NCI-H510A treated with DMSO at 0.1 percent for 48 hours (cell line): ENCODE results near the gene MYD88.
"Not testable (repeated sequence)": the region's sequence is repeated elsewhere in the genome, so short reads cannot be mapped to it uniquely, and the experiment has no call there.

Experiments
- DNase-seq: peaks from one replicate; lab custom pipeline; 2025; lab: John Stamatoyannopoulos, UW

Gene MYD88

DNA sequence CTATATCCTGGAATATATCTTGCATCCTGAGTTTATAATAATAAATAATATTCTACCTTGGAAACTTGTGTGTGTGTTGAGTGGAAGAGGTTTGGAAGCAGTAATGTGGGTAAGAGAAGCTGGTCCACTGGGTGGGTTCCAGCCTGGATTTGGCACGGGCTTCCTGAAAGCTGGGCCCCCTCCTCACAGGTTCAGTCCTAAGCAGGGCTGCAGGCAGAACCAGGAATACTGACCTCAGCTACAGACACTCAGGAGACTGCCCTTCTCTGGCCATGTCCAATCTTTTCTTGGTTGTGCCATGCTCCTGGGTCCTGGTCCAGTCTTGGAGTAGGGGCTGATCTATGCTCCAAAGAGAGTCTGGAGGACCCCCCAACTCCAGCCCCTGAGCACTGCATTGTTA, 4.5 kb downstream of the MYD88 start:
- no peak for DNase-seq

DNA sequence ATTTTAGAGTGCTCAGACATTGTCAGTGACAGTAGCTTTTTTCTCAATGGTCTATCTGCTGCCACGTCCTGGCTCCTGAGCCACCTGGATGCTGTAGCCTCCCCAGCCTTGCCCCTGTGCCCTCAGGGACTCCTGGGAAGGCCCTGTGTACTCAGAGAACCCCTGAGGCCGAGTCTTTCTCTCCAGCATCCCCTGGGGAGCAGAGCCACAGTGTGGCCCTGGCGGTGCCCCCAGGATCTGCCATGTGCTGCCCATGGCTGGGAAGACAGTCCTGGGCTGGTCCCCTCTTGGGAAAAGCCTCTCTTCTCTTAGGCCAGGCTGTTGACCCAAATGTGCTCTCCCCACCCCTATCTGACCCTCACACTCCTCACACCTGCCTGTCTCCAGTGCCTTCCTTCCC, 5.0 kb downstream of the MYD88 start:
- DNase-seq = no peak

DNA sequence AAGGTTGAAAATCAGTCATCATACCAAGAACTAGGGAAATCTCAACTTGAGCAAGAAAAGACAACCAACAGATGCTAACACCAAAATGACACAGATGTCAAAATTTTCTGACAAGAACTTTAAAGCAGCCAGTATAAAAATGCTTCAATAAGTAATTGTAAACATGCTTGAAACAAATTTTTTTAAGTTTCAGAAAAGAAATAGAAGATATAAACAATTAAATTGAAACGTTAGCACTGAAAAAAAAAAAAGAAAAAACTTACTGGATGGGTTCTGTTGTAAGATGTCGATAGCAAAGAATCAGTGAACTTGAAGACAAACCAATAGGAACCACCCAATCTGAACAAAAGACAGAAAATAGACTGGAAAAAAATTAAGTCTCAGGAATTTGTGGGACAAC, 8.0 kb downstream of the MYD88 start:
- no peak for DNase-seq

DNA sequence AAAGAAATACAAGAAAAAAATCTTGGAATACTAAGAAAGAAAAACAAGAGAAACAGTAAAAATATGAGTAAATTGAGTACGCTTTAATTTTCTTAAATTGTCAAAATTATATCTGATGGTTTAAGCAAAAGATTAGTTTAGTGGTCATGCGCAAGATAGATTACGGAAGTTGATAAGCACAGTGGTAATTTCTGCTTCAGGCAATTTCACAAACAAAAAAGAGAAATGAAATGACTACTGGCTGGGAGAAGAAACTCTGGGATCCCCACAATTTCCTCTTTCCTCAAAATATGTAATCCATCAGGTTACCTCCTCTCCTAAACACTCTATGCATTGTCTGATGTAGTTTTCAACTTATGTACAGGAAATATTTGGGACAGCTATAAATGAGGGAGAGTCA, 9.0 kb downstream of the MYD88 start:
- DNase-seq = no peak

DNA sequence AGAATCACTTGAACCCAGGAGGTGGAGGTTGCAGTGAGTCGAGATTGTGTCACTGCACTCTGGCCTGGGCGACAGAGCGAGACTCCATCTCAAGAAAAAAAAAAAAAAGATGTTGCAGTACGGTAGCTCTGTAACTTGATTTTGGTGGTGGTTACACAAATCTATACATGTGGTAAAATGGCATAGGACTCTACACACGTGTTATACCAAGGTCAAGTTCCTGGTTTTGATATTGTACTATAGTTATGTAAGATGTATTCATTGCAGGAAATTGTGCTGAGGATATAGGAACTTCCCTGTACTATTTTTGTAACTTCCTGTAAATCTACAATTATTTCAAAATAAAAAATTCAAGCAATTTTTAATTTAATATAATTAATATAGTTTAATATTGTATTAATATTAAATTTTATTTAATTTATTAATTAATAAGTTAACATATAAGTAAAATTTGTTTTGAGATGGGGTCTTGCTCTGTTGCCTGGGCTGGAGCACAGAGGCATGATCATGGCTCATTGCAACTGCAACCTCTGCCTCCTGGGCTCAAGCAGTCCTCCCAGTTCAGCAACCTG, 9.9 kb downstream of the MYD88 start:
- no peak for DNase-seq

DNA sequence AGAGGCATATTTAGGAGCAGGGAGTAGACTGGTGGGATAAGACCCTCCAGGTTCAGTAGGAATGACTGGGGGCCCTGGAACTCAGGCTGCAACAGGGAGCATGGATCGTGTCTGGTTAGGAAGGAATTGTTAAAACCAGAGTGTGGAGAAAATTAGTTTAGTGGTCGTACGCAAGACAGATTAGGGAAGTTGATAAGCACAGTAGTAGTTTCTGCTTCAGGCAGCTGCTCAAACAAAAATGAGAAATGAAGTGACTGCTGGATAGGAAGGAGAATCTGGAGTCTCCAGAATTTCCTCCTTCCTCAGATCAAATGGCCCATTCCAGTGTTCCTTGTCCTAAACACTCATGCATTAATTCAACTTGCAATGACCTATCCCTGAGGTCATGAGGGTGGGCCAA, 11.2 kb downstream of the MYD88 start:
- DNase-seq = no peak

DNA sequence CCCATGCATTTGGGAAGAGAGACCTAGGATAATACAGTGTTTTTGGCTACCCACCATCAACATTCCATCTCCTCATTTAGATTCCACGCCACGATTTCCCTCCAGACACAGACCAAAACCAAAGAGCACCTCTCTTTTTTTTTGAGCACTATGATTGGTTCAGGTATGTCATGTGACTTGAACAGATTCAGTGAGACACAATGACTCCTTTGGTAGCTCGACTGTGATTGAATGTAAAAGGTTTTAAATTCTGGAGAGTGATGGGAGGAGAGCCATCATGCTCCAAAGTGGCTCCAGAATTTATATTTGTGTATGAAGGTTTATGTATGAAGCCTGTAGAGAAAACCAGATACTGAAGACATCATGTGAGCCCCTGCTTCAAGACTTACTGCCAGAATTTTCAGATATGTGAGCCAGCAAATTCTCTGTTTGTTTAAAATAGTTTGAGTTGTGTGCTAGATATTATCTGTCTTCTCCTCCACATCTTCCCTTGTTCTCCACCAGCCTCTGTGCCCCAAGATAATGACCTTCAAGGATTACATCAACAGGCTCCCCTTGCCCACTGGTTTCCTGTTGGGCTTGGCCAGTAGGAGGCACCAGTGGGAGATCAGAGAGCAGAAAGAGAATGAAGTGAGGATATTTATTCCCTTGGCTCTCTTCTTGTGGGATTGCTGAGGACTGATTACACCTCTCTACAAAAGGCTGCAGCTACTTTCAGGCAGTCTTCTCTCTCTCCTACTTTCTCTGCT, 12.5 kb downstream of the MYD88 start:
- no peak for DNase-seq

DNA sequence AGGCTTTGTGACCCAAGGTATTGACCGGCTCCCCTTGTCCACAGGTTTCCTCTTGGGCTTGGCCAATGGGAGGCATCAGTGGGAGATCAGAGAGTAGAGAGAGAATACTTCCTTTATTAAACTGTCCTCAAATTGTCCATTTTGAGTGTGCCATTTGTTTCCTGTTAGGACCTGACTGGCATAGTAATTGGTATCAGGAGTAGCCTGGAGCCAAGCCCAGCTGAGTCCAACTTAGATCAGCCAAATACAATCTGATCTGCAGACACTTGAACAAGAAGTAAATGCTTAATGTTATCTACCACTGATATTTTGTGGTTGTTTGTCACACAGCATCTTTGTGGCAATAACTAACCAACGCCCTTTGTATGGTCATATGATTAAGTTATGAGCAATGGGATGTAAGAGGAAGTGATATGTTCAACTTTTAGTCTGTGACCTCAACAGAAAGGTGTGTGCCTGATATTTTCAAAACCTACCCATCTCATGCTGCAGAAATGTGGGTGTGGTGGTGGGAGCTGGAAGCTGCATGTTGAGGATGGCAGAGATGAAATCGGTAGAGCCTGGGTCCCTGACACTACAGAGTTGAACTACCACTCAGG, 13.3 kb downstream of the MYD88 start:
- DNase-seq = no peak

DNA sequence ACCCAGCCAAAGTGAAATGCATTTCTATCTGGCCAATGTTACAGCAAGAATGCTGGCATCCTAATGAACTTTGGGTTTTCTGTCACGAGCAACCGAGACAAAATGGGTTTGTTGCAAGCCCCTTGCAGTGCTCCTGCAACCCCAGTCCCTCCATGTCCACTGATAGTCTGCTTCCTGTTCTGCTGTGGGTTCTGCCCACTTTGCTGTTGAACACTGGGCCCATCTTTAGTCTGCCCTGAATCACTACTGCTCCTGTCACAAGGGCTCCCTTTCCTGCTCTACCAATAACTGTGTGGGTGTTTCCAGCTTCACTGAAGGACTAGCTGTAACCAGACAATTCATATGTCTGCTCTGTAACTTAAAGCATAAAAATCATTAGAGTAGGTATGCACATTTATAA, 14.1 kb downstream of the MYD88 start:
- no peak for DNase-seq

DNA sequence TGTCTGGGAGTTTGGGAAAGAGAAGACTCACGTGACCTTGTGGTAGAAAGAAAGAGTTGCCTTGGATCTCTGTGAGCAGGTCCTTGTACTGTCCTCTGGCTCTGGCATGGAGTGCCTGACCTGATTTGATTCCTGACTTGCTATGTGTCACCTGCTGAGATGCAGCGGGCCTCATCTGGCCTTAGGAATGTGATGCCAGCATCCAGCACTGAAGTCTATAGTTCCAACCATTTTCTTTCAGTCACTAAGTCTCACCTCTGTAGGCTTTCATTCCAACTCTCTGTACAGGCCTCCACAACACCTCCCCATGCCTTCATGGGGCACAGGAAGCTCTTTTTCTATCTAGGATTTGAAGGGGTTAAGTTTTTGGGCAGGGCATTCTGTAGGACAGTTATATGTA, 14.8 kb downstream of the MYD88 start:
- no peak for DNase-seq

DNA sequence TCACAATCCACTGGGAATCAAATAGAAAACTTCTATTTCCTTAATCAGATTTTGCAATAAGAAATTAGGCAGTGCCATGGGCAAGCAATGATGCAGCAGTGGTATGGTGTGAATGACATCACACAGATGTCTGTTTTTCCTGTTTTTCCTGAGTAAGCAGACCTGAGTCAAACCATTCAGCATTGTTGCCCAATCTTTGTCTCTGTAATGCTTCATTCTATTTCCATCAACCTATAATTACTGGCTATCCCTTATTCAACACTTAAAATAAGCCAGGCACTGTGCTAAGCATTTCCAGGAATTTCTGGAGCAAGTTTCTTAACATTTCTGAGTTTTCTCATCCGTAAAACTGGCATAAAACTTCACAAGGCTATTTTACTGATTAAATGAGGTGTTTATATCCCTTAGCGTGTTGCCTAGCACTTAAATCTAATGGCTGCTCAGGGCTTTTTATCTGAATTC, 15.6 kb downstream of the MYD88 start:
- DNase-seq = no peak

DNA sequence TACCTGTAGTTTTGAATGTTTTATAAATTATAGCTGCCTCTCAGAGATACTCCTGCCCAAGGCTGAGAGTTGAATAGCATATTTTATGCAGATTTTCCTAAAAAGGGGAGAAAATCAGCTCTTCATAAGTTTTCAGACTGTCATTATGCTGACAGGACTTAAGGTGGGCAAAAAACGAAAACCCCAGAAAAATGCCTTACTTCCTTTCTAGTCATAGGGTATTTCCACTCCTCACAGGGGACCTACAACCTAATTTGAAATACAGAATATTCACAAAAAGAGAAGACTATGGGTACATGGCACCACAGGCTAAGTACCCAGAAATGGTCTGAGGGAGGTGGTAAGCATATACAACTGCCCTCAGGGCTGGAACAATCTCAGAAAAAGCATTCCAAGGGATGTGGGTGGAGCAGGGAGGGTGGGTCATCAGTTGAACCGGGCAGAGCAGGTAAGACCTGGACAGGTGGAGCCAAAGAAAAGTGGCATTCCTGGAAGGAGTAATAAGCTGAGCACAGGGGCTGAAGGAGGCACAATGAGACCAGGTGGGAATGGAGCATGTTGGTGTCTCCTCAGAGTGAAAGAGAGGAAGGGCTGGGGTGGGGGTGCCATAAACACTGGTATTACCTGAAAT, 16.3 kb downstream of the MYD88 start:
- no peak for DNase-seq

DNA sequence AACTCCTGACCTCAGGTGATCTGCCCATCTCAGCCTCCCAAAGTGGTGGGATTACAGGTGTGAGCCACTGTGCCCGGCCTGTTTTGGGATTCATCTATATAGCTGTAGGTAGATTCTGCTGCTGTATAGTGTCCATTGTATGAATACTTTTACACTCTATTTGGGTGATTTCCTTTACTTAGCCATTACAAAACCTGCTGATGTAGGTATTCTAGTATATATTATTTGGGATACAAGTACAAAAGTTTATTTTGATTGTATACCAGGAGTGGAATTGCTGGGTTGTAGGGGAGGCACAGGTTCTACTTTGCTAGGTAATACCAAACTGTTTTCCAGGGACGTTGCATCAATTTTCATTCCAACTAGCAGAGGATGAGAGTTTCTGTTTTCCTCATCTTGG, 17.4 kb downstream of the MYD88 start:
- DNase-seq = no peak

DNA sequence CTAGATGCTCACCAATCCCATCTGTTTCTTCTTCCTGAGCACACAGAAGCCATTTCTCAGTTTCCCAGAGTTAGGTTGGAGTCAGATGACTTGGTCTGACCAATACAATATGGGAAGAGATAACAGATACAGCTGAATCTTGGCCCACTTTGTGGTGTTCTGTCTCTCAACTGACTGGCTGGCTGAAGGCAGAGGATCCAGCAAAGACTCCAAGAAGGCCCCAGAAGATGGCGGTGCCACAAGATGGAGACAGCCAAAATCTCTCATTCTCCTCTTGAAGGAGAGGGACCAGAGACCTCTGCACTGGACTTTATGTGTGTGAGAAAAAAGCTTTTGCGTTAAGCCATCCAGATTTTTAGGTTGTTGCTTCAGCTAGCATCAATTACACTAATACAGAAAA, 18.7 kb downstream of the MYD88 start:
- no peak for DNase-seq

DNA sequence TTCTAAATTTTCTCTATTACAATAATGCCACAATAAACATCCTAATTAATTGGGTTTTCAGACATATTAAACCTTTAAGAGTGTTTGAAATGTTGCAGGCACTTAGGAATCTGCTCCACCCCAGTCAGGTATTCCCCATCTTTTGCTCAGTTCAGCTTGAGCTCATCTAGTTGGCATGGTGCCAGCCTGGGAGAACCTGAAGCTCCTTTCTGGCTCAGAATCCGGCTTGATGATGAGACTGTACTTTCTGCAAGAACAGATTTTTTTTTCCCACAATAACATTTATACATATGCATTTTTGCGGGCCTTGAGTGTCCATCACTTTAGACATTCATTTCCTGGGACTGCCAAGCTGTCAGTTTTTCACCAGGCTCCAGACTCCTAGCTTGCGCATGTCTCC, 19.1 kb downstream of the MYD88 start:
- peak; percentile 12 for DNase-seq

DNA sequence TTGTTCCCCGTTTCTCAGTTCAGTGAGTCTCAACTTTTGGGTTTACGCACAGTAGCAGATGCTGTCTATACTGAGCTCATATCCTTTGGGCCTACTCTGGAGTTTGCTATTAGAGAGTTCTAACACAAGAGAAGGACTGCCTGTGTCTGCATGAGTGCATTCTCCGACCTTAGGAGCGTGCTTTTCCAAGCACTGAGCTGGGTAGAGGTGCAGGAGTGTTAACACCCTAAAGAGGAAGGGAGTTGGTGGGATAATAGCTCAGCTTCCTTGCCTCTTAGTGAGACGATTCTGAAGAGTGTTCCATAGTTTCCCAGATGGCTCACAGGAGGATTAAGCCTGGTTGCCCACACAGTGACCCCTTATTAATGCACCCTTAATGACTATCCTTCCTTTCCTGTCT, 20.0 kb downstream of the MYD88 start:
- no peak for DNase-seq

DNA sequence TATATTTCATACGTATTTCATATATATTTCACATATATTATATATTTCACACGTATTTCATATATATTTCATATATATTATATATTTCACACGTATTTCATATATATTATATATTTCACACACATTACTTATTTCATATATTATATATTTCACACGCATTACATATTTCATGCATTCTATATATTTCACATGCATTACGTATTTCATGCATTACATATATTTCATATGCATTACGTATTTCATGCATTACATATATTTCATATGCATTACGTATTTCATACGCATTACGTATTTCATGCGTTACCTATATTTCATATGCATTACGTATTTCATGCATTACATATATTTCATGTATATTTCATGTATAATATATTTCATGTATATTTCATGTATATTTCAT, 22.2 kb downstream of the MYD88 start:
- DNase-seq = not testable (repeated sequence)

DNA sequence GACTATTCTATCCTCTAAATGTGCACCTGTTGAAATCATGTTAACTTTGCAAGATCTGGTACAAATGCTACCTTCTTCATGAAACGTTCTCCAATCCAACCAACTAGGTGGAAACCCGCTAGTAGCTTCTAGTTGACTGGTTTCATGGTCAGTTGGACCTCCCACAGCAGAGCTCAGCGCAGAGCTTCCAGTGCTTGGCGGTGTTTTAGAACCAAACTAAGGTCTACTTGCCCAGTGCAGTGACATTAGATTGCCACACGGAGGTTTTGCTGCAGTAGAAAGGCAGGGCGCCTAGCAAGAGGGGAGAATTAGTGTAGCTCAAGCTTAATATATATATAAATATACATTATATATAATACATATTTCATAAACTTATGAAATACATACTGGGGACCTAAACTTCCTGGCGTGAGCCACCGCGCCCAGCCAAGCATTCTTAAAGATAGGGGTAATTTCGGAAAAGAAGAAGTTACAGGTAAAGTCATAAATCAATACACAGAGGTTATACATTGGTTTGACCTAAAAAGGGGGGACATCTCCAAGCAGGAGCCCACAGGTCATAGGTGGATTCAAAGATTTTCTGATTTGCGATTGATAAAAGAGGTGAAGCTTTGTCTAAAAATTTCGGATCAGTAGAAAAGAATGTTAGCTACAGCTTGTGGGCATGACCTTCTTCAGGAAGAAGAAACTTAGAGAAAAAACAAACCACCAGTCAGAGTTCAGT, 24.8 kb downstream of the MYD88 start:
- no peak for DNase-seq

DNA sequence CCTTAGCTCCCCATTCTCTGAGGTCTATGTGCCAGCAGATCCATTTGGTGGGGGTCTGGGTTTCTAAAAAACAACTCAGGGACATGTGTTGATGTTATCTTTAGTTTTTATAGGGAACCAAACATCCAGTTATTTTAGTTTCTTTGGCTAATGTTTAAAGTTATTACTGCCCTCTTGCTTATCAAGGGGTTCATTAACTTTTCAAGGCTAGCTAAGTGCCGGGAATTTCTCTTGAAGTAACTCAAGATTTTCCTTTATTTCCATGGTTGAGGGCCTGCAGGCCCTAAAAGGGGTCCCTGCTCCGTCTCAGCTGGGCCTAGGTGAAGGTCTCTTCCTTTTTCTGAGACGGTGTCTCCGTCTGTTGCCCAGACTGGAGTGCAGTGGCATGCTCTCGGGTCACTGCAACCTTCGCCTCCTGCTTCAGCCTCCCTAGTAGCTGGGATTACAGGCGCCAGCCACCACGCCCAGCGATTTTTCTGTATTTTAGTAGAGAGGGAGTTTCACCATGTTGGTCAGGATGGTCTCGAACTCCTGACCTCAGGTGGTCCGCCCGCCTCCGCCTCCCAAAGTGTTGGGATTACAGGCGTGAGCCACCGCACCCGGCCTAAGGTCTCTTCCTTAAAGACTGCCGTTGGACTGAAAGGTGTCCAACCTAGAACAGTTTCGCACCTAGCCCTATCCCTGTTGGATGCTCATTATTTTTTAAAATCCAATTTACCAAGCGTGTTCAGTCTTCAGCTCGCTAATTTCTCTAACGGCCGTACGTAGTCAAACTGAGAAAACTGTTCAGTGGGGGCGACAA, 25.6 kb downstream of the MYD88 start:
- no peak for DNase-seq

DNA sequence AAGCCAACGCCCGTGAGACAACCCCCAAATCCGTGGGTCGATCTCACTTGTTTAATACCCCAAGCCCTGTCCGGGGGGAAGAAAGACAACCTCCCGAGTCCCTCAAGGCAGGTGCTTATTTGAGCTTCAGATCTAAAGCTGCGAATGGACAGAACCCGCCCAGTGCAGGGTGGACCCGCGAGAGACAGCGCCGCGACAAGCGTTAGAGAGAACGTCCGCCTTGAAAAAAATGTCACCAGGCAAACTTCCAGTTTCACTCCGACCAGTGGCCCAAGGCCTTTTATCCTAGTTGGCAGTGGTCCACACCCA, 26.1 kb downstream of the MYD88 start:
- DNase-seq = no peak

DNA sequence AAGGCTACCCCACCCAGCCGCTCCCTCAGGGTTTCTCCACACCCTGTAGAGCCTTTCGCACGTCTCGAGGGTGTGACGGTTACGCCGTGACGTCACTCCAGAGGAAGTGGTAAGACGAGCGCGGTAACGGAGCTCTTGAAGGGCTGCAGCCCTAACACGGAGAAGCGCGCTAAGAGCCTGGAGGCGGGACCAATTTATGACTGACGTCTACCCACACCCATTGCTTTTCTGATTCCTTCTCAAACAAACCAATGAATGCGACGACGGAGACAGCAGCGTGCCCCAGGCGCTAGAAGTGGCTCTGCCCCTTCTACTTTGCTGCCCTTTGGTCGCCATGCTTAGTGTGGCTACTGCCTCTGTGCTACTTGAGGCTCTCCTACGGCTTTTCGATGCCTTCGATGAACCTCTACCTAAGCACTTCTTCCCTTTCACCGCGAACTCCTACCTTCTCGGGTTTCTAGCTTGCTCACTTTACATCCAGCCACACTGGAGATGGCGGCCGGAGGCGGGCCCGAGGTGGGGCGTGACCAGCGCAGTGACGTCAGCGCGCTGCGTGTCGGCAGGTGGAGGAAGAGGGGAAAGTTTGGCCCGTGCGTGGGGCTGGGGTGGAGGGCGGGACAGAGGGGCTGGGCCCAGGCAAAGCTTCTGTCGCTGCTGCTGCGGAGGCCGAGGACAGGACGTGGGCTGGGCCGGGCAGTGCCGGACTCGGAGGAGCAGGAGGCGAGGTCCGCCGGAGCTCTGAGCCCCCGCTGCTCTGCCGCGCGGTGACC, 26.7 kb downstream of the MYD88 start, which contains the start of gene OXSR1:
Gene OXSR1, plus strand, starts transcription at position 586 of the 770 bp plus-strand sequence. CDS start 340 bp downstream, outside the sequence.
- DNase-seq = peak; percentile 94
